ENCODE data around the gene WNK1.
A peak's percentile ranks its signal among the peaks of the same experiment; 100 is the strongest.
"Not testable (repeated sequence)": the region's sequence is repeated elsewhere in the genome, so short reads cannot be mapped to it uniquely, and the experiment has no call there.

WNK1 gene

GRCh38 chr12:749751-750270, 2.6 kb upstream of the WNK1 start:
- no peak for DNase-seq

- no peak for DNase-seq
Observed at GRCh38 chr12:750366-751191, 1.8 kb upstream of the WNK1 start.

- DNase-seq, result peak; percentile 72
Observed at GRCh38 chr12:751192-751998, 984 bp upstream of the WNK1 start.

GRCh38 chr12:752695-753610, 574 bp downstream of the WNK1 start:
- DNase-seq, result peak; percentile 33

- peak; percentile 46 for DNase-seq
Observed at GRCh38 chr12:753611-754472, 1.5 kb downstream of the WNK1 start.

GRCh38 chr12:754473-754820, 2.1 kb downstream of the WNK1 start:
- DNase-seq, result no peak

- peak; percentile 6 for DNase-seq
Observed at GRCh38 chr12:754851-755562, 2.6 kb downstream of the WNK1 start.

GRCh38 chr12:759628-760027, 7.2 kb downstream of the WNK1 start:
- DNase-seq, result no peak

GRCh38 chr12:761256-761655, 8.9 kb downstream of the WNK1 start:
- no peak for DNase-seq

GRCh38 chr12:765840-766239, 13.5 kb downstream of the WNK1 start:
- DNase-seq, result no peak

GRCh38 chr12:768434-768833, 16.1 kb downstream of the WNK1 start:
- no peak for DNase-seq

GRCh38 chr12:770479-770878, 18.1 kb downstream of the WNK1 start:
- no peak for DNase-seq

GRCh38 chr12:772056-772697, 19.8 kb downstream of the WNK1 start:
- no peak for DNase-seq

- DNase-seq, result no peak
Observed at GRCh38 chr12:774051-774614, 21.8 kb downstream of the WNK1 start.

- DNase-seq, result not testable (repeated sequence)
Observed at GRCh38 chr12:775973-776771, 23.8 kb downstream of the WNK1 start.

- not testable (repeated sequence) for DNase-seq
Observed at GRCh38 chr12:776772-777373, 24.5 kb downstream of the WNK1 start.

GRCh38 chr12:777550-778047, 25.2 kb downstream of the WNK1 start:
- DNase-seq, result no peak

GRCh38 chr12:778615-779014, 26.2 kb downstream of the WNK1 start:
- DNase-seq, result no peak
